Suprapubic skin (tissue), 4 donors: ENCODE measurements around the gene TMEM59L.

ENCODE experiments used
- CTCF ChIP-seq, 2 donors: fragments of 200-600 bp in 1 of 2; fragments of 450-650 bp in 1 of 2; sonication (generic) in 1 of 2; IDR thresholded peaks; one replicate each; pipeline ENCODE4 v1.5.1; 2016 to 2019; ENCODE audit warnings: antibody characterized with exemption in 2 of 2, mild to moderate bottlenecking in 1 of 2, moderate library complexity in 1 of 2
- EP300 ChIP-seq: sonication (generic); formaldehyde crosslinking; IDR thresholded peaks from one replicate; pipeline ENCODE4 v1.6.1; 2017; ENCODE audit warnings: antibody characterized with exemption
- POLR2A ChIP-seq, 2 donors: fragments of 450-650 bp; IDR thresholded peaks; one replicate each; pipeline ENCODE4 v1.6.1; 2017; ENCODE audit warnings: antibody characterized with exemption in 2 of 2, mild to moderate bottlenecking in 2 of 2, moderate library complexity in 2 of 2
- POLR2AphosphoS5 ChIP-seq, 3 donors: sonication (generic); formaldehyde crosslinking; IDR thresholded peaks; one replicate each; pipeline ENCODE4 v1.6.1; 2017; ENCODE audit warnings: antibody characterized with exemption in 3 of 3

- TF ChIP-seq CTCF (IDR thresholded peaks at IDR 0.05) = no peak
- no peak for TF ChIP-seq POLR2A (IDR thresholded peaks at IDR 0.05)
- TF ChIP-seq POLR2AphosphoS5 (IDR thresholded peaks at IDR 0.05) = no peak
- no peak for TF ChIP-seq EP300
Measured at GRCh38 chr19:18576383-18576782, 36.3 kb upstream of the TMEM59L start.
